HG03039 (cell line): ENCODE data around the gene G0S2.

Experiments used
- ATAC-seq: cut with Tn5 transposase; IDR thresholded peaks from one replicate; pipeline ENCODE4 v1.9.1; 2021; ENCODE audit warnings: mild to moderate bottlenecking, moderate library complexity; ENCODE audit not compliant: unreplicated experiment

Gene G0S2

DNA sequence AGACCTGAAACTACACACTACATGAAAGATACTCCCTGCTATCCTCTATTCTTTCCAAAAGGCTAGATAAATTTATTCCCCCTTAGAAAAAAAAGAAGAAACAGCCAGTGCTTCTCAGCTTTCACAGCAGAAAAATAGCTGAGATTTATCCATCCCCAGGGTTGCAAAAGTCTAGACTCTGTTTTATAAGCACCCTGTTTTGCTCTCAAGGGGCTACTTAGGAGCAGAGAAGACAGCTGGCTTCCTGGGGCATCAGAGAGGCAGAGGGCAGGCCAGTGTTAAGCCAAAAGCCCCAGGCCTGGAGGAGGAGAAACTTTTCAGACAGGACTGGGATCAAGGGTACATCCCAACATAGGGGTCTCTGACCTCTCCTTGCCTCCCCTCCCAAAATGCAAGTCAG lies 26.9 kb upstream of the G0S2 start:
- no peak for ATAC-seq

- no peak for ATAC-seq
These were observed 26.1 kb upstream of the G0S2 start for GRCh38 chr1:209648931-209649776.

- ATAC-seq = no peak
These were observed 24.8 kb upstream of the G0S2 start for GRCh38 chr1:209650454-209650853.

DNA sequence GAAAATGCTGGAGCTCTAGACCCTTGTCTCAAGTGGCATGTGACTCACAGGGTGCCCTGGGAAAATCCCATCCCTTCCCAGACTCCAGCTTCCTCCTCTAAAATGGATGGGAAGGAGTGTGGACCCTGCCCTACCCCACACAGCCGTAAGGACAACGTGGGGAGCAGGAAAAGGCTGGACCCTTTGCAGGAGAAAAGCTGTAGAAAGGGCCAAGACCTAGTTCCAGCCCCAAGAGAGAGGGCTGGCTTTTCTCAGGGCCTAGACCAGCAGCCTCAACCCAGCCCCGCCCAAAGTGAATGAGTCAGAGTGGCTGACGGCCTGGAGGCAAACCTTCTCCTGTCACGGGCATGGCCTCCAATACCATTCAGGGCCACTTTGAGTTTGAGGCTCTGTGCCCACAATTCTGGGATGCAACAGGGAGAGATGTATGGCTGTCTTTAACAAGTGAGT lies 24.0 kb upstream of the G0S2 start:
- ATAC-seq = peak; percentile 71

DNA sequence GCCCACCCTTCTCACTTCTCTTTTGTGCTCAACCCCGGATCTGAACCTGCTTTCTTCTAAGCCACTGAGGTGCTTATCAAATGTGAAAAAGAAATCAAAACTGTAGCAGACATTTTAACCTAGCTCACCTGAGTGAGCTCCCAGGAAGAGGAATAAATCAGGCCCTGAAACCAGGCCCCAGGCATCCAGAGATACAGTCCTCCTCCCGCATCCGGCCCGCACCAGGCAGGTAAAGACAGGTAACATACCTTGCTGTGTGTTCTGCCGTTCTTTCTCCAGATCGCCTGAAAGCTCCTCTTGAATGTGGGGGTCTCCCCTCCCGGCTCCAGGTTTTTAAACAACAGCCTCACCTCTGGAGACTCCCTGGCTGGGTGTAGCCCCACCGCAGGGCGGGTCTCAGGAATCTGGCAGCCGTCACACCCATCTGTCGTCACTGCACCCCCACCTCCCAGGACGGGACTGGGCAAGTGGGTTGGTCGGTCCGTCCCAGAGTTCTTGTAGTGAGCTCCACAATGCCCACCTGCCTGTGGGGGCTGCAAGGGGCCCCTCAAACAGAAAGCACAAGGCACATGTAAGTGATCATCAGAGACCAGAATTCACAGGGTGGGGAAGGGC lies 23.0 kb upstream of the G0S2 start, which contains the start of gene LAMB3:
Gene LAMB3 (minus strand): TSS at position 305 of the 615 bp plus-strand sequence. CDS start 1,481 bp downstream, outside the sequence.
- no peak for ATAC-seq

DNA sequence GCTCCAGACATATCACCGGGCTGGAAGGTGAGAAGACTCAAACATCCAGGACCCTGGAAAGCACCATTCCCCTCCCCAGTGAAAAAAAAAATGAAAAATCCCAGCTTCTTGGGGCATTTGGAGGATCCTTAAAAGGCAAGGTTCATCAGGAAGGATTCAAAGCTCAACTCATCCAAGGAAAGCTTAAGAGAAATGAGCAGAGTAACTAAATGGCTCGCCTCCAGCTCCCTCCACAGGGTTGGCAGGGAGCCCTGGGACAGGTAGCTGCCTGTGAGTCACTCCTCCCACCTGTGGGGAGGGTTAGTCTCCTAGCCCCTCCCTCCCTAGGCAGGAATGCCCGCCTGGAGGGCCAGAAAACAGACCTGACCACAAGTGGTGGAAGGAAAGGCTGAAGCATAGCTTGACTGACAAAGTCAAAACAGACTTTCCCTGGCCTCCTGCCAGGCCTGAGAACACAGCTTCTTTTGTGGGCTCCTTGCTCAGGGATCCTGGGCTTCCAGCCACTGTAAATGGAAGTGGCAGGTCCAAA lies 22.3 kb upstream of the G0S2 start:
- no peak for ATAC-seq

DNA sequence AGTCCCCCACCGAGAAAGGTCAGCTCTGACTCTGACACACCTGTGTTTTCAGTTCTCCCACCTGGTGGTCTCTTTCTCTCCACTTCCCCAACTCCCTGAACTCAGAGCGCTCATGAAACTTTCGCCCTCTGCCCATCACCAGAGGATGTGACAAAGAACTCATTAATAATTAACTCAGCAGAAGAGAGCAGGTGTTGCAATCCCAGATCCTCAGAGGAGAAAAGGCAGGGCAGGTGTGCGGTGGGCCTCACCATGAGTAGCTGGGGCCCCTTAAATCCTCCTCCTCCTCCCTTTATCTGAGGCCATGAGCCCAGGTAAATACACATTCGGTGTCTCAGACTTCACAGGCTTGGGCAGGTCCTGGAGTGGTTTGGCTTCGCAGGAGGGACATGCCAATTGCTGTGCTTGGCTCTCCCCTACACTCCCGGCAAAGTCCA lies 21.3 kb upstream of the G0S2 start:
- ATAC-seq = no peak

GRCh38 chr1:209655411-209656231 lies 19.6 kb upstream of the G0S2 start:
- no peak for ATAC-seq

DNA sequence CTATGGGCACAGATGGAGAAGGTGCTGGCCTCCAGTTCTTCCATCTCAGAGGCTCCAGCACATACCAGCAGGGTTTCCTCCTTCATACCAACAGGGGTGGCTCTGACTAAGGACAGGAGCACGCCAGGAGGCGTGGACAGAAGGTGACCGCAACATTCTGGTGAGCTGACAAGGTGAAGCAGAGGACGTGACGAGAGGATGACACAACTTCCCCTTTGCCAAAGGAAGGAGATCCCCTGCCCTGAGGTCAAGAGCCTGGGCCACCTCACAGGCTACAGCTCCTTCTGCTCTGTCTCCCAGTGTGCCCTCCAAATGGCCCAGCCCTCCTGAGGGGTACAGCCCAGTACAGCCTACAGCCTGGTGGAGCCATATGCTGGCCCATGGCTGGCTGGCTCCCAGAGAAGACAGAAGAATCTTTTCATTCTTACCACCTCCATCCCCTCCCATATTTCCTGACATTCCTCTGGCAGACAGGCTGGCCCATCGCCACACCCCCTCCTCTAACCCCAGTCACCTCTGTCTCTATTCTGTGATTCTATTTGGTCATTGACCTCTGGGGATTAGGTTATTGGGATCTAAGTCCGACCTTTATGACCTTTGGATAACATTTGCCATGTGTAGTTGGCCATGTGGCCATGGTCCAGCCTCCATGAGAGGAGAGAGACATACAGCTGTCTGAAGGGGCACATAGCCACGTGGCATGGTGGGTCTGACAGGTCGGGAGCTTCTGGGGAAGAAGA lies 17.9 kb upstream of the G0S2 start:
- no peak for ATAC-seq

DNA sequence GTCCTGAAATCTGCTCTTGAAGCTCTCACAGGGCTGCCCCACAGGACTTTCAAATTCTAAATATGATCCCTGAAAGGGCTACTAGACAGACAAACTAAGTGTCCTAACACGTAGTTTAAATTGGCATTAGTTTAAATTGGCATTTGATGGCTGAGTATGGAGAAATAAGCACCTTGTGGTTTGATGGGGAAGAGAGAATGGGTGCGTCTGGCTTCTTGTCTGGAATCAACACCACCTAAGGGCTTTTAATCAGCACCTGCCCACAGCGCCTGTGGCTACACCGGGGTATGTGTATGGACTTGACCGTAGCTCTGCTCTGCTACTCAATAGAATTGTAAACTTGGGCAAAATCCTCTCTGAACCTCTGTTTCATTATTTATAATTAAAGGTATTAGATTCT lies 17.3 kb upstream of the G0S2 start:
- no peak for ATAC-seq

GRCh38 chr1:209659909-209660308 lies 15.3 kb upstream of the G0S2 start:
- ATAC-seq = no peak

DNA sequence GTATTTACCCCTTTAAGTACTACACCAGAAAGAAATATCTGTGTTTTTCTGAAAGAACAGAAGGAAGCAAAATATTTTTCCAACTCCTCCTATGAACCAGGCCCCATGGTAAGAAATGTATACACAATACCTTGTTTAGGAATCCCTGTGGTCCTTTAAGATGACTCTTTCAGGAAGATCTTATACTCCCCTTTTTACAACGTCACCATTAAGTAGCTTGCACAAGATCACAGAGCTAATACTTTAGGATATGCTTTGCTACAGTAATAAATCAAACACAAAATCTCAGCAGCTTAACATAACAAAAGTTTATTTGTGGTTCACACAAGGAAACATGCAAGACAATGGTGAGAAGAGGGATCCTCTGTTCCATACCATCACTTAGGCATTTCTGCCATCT lies 14.1 kb upstream of the G0S2 start:
- ATAC-seq = no peak

GRCh38 chr1:209662879-209663327 lies 12.3 kb upstream of the G0S2 start:
- no peak for ATAC-seq

GRCh38 chr1:209667103-209667502 lies 8.1 kb upstream of the G0S2 start:
- no peak for ATAC-seq

DNA sequence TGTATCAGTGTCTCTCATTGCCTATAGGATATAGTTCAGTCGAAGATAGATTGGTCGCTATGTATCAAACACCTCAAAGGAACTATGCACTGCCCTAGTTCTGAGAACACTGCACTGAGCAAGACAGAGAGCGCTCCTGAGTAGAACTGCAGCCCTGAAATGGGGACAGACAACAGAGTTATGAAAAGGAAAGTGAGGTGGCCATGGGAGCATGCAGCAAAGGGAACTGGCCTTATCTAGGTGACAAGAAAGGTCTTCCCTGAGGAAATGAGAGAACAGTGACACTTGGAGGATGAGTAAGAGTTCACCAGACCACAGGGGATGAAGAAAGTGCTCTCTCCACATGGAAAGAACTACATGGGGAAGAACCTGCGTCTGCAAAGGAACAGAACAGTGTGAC lies 7.5 kb upstream of the G0S2 start:
- no peak for ATAC-seq

DNA sequence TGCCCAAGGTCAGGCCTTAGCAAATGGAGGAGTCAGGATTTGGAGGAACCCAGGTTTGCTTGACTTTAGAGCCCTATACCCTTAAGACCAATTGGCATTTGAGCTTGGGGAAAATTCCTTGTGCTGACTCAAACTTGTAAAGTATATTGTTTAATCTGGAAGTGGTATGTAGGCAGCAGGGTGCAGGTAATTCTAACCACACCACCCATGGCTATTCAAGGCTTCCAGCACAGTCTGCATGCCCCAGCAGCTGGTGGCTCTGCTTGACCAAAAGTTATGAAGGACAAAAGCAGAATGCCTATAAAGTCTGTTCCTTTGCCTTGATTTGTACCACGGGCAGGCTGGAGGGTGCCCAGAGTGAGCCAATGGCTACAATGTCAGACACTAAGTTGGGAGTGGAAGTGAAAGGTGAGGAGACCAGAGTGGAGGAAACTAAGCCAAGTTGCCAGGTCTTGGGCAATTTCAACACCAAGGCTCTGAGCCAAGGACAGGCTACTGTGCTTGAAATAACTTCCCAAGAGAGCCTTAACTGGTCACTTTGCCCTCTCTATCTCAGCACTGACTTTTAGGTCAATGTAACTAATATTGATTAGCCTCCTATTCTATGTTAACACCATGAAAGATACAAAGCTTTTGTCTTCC lies 4.7 kb upstream of the G0S2 start:
- no peak for ATAC-seq

DNA sequence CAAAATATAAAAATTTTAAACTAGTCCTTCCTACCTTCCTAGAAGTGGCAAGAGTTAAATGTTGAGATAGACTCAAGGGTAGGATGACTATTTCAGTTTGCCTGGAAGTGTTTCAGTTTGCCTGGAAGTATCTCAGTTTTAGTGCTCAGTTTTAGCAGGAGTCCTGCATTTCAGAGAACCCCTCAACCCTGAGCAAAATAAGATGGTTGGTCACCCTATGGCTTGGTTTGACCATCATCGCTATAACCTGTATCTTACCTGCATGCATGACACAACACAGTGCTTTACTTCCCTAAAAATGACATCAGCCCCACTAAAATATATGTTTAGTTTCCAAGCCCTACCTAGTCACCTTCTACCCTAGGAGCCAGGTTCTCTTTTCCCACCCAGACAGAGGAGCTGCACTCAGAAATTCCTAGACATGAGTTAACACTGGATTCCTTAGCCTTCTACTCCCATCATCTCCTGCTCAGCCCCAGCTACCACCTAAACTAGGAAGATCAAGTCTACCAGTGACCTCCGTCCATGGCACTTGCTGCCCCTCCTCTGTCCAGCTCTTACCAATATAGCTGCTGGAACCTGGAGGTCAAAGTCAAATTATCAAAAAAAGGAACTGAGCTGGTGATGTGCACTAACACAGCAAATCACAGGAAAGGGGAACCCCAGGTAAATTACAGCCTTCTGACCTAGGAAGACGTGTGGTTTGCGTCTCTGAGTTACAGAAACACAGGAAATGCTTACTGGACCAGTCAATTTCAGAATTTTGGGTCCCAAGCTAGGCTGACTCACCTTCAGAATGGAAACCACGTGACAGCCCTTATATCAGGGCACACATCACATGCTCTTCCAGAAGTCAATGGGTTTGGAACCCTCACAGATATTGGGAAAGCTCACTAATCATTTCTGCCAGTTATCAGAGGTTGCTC lies 2.2 kb upstream of the G0S2 start:
- peak; percentile 72 for ATAC-seq

DNA sequence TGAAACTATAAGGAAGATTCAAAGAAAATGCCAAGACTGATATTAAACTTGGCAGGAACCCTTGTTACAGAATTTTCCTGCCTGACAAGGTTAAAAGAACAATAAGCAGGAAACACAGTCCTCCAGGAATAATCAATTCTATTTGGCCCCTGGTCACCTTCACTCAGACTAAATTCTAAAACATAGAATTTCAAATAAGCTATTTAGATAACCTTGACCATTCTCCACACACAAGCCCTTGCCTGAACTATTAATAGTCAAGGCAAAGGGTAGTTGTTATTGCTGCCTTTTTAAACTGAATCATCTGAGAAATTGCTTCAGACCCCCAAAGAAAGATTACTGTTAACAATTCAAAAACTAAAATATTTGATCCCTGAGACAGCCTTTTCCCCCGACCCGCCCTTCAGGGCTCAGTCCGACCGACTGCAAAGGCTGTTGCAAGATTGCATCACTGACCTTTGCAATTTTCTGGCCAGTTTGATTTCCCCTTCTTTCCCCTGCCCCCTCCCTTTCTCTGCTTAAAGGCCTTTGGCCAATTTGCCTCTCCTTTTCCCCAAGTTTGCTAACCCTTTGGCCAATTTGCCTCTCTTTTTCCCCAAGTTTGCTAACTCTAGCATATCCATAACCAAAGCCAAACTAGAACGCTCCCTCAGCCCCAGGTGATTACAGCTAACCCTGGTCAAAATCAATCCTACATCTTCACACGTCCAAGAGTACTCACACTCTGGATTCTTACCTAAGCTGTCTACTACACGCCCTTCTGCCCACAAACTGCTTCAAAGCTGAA lies 1.4 kb upstream of the G0S2 start:
- no peak for ATAC-seq
